ENCODE data around the gene ZBTB7C. TPM values are rescaled to one million over a fixed set of nuclear protein-coding genes. Genes with fewer than 3 reads are reported as not detected.

ZBTB7C gene
- total and polyA plus RNA-seq, 2 of the 8 experiments (the other 6 are each of a cell fraction or from before 2014, with no cell fraction given) = 0.15 to 0.45 TPM

DNA sequence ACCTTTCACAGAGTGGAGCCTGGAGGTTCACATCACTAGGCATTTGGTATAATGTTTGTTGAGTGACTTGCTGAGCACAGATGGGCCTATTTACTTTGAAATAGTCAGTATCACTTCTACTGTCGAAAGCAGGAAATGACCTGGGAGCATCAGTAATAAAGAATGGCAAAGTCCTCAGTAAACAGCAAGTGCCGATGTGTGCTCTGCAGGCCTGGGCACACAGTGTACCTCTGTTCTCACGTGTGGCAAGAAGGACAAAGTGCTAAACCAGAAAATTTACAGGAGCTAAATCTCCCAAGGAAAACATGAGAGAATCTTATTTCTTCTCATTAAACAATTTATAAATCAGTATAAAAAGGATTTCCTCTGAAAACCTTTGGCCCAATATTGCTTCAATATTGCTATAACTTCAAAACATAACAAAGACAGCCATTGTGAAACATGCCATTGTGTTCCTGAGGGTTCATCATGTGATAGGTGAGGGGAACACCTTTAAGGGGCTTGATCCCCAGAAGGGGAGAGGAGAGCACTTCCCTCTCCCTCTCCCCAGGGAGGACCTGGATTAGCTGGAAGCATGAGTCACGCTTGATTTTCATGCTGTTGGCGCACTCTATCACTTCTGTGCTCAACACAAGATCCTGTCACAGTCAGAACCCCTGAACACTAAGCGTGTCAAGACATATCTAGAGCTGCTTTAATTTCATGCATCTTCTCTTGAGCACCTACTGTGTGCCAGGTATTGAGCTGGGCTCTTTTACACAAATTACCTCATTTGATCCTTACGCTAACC, 347.2 kb downstream of the ZBTB7C start (continued):
- TF ChIP-seq, protein P1, sequence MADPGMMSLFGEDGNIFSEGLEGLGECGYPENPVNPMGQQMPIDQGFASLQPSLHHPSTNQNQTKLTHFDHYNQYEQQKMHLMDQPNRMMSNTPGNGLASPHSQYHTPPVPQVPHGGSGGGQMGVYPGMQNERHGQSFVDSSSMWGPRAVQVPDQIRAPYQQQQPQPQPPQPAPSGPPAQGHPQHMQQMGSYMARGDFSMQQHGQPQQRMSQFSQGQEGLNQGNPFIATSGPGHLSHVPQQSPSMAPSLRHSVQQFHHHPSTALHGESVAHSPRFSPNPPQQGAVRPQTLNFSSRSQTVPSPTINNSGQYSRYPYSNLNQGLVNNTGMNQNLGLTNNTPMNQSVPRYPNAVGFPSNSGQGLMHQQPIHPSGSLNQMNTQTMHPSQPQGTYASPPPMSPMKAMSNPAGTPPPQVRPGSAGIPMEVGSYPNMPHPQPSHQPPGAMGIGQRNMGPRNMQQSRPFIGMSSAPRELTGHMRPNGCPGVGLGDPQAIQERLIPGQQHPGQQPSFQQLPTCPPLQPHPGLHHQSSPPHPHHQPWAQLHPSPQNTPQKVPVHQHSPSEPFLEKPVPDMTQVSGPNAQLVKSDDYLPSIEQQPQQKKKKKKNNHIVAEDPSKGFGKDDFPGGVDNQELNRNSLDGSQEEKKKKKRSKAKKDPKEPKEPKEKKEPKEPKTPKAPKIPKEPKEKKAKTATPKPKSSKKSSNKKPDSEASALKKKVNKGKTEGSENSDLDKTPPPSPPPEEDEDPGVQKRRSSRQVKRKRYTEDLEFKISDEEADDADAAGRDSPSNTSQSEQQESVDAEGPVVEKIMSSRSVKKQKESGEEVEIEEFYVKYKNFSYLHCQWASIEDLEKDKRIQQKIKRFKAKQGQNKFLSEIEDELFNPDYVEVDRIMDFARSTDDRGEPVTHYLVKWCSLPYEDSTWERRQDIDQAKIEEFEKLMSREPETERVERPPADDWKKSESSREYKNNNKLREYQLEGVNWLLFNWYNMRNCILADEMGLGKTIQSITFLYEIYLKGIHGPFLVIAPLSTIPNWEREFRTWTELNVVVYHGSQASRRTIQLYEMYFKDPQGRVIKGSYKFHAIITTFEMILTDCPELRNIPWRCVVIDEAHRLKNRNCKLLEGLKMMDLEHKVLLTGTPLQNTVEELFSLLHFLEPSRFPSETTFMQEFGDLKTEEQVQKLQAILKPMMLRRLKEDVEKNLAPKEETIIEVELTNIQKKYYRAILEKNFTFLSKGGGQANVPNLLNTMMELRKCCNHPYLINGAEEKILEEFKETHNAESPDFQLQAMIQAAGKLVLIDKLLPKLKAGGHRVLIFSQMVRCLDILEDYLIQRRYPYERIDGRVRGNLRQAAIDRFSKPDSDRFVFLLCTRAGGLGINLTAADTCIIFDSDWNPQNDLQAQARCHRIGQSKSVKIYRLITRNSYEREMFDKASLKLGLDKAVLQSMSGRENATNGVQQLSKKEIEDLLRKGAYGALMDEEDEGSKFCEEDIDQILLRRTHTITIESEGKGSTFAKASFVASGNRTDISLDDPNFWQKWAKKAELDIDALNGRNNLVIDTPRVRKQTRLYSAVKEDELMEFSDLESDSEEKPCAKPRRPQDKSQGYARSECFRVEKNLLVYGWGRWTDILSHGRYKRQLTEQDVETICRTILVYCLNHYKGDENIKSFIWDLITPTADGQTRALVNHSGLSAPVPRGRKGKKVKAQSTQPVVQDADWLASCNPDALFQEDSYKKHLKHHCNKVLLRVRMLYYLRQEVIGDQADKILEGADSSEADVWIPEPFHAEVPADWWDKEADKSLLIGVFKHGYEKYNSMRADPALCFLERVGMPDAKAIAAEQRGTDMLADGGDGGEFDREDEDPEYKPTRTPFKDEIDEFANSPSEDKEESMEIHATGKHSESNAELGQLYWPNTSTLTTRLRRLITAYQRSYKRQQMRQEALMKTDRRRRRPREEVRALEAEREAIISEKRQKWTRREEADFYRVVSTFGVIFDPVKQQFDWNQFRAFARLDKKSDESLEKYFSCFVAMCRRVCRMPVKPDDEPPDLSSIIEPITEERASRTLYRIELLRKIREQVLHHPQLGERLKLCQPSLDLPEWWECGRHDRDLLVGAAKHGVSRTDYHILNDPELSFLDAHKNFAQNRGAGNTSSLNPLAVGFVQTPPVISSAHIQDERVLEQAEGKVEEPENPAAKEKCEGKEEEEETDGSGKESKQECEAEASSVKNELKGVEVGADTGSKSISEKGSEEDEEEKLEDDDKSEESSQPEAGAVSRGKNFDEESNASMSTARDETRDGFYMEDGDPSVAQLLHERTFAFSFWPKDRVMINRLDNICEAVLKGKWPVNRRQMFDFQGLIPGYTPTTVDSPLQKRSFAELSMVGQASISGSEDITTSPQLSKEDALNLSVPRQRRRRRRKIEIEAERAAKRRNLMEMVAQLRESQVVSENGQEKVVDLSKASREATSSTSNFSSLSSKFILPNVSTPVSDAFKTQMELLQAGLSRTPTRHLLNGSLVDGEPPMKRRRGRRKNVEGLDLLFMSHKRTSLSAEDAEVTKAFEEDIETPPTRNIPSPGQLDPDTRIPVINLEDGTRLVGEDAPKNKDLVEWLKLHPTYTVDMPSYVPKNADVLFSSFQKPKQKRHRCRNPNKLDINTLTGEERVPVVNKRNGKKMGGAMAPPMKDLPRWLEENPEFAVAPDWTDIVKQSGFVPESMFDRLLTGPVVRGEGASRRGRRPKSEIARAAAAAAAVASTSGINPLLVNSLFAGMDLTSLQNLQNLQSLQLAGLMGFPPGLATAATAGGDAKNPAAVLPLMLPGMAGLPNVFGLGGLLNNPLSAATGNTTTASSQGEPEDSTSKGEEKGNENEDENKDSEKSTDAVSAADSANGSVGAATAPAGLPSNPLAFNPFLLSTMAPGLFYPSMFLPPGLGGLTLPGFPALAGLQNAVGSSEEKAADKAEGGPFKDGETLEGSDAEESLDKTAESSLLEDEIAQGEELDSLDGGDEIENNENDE (IDR thresholded peaks at IDR 0.05; ENCODE audit: insufficient replicate concordance, low read length) = no peak
